Stomach (tissue), 9 donors: ENCODE measurements around the gene CYTH1. TPM values are rescaled to one million over a fixed set of nuclear protein-coding genes. Genes with fewer than 3 reads are reported as not detected.

Source experiments
- DNase-seq, 2 donors: peaks; one replicate each; pipeline versions ENCODE4 v3.0.0 to v3.0.0-alpha.2; 2013 to 2019
- H3K27ac ChIP-seq, 5 donors: fragments of 200-600 bp in 4 of 5; sonication (generic) in 4 of 5; one replicate each; pipeline ENCODE4 v1.5.1; 2013 to 2019; ENCODE audit warnings: mild to moderate bottlenecking in 1 of 5, moderate library complexity in 1 of 5
- H3K27me3 ChIP-seq, 3 donors: fragments of 200-600 bp; sonication (generic); one replicate each; pipeline ENCODE4 v1.5.1; 2017 to 2019; ENCODE audit warnings: mixed run types in 1 of 3
- H3K36me3 ChIP-seq, 4 donors: fragments of 200-600 bp; sonication (generic); 1 replicate in 3 of 4; 2 replicates in 1 of 4; pipeline ENCODE4 v1.5.1; 2016 to 2019
- H3K4me1 ChIP-seq, 4 donors: fragments of 200-600 bp; sonication (generic); one replicate each; pipeline ENCODE4 v1.5.1; 2016 to 2019
- H3K4me3 ChIP-seq, 4 donors: fragments of 200-600 bp; sonication (generic) in 3 of 4; one replicate each; pipeline ENCODE4 v1.5.1; 2016 to 2019; ENCODE audit warnings: mild to moderate bottlenecking in 1 of 4
- H3K9me3 ChIP-seq, 4 donors: fragments of 200-600 bp; sonication (generic); one replicate each; pipeline ENCODE4 v1.5.1; 2016 to 2019
- CTCF ChIP-seq, 7 experiments: fragments of 450-650 bp in 4 of 7; fragments of 200-600 bp in 3 of 7; sonication (generic) in 3 of 7; IDR thresholded peaks; one replicate each; pipeline ENCODE4 v1.5.1; 2016 to 2019; ENCODE audit warnings: antibody characterized with exemption in 7 of 7, control low read depth in 2 of 7, mild to moderate bottlenecking in 1 of 7
- EP300 ChIP-seq: sonication (generic); formaldehyde crosslinking; IDR thresholded peaks from one replicate; pipeline ENCODE4 v1.6.1; 2017; ENCODE audit warnings: antibody characterized with exemption
- POLR2A ChIP-seq, 4 donors: fragments of 450-650 bp; IDR thresholded peaks; one replicate each; pipeline ENCODE4 v1.6.1; 2016; ENCODE audit warnings: antibody characterized with exemption in 4 of 4, control low read depth in 2 of 4, mild to moderate bottlenecking in 1 of 4, moderate library complexity in 1 of 4
- POLR2AphosphoS5 ChIP-seq, 3 donors: sonication (generic); formaldehyde crosslinking; IDR thresholded peaks; one replicate each; pipeline ENCODE4 v1.6.1; 2016; ENCODE audit warnings: antibody characterized with exemption in 3 of 3
- WGBS, 5 donors: extraction: QIAGEN DNeasy Blood & Tissue Kit in 3 of 5; methylation state at CpG; one replicate each; pipeline versions ENCODE4 v1.1.5 to v1.1.7; 2013 to 2018; 5-methylcytosine and 5-hydroxymethylcytosine counted together
- intact Hi-C: fragments of 100-400 bp; cut with DNase I; formaldehyde crosslinking; loops from one replicate; pipeline ENCODE4 v1.15.1; 2023; ENCODE audit warnings: low total_unique reads
- polyA plus RNA-seq, 3 donors: library from polyadenylated mRNA; stranded (reverse); fragments of 200-250 nt; gene quantifications; one replicate each; pipeline ENCODE4 v1.2.3, GENCODE V29; 2013
- total RNA-seq, 5 donors: library from RNA; depleted of rRNA; stranded (reverse); fragments of >200 nt; gene quantifications; one replicate each; pipeline versions ENCODE4 v1.1.0 to v1.2.3, GENCODE V29; 2014 to 2016
- donor health status: healthy with polysubstance abuse.
- donor health status: Bipolar disorder and iron deficiency.
- donor health status: healthy.

The CYTH1 gene
- total and polyA plus RNA-seq, 8 donors, result 29.6 to 137 (median 55.9) TPM

GRCh38 chr17:78697554-78698343, 84.3 kb downstream of the CYTH1 start:
- H3K4me3 ChIP-seq, result no peak overlapping the region
- H3K27me3 ChIP-seq, result no peaks in the 10 kb centered on the region
- no peak overlapping the region for H3K27ac ChIP-seq
- H3K9me3 ChIP-seq, result no peaks in the 10 kb centered on the region
- TF ChIP-seq EP300, result no peak
- TF ChIP-seq CTCF (IDR thresholded peaks at IDR 0.05), result no peak
- TF ChIP-seq POLR2AphosphoS5 (IDR thresholded peaks at IDR 0.05), result no peak
- no peak for TF ChIP-seq POLR2A (IDR thresholded peaks at IDR 0.05)
- H3K36me3 ChIP-seq, result peaks cover 73 to 100% (median 98%) of the 10 kb centered on the region in 4 donors
- no peaks in the 10 kb centered on the region for H3K4me1 ChIP-seq
- 91 to 96% (median 92%) methylated on average over 25 of the region's 25 CpGs for WGBS, 5 donors
- DNase-seq, result no peak
- intact Hi-C loops, result no loop called here

GRCh38 chr17:78697122-78697521, 85.0 kb downstream of the CYTH1 start:
- H3K9me3 ChIP-seq, result no peaks in the 10 kb centered on the region
- 87 to 95% (median 89%) methylated on average over 2 of the region's 2 CpGs for WGBS, 5 donors
- H3K36me3 ChIP-seq, result peaks cover 76 to 100% (median 99%) of the 10 kb centered on the region in 4 donors
- H3K27me3 ChIP-seq, result no peaks in the 10 kb centered on the region
- intact Hi-C loops, result no loop called here
- no peaks in the 10 kb centered on the region for H3K4me1 ChIP-seq
- H3K4me3 ChIP-seq, result no peak overlapping the region
- H3K27ac ChIP-seq, result no peak overlapping the region
- no peak for DNase-seq
- TF ChIP-seq POLR2AphosphoS5 (IDR thresholded peaks at IDR 0.05), result no peak
- no peak for TF ChIP-seq CTCF (IDR thresholded peaks at IDR 0.05)
- no peak for TF ChIP-seq EP300
- TF ChIP-seq POLR2A (IDR thresholded peaks at IDR 0.05), result no peak

- no peaks in the 10 kb centered on the region for H3K4me1 ChIP-seq
- intact Hi-C loops, result no loop called here
- TF ChIP-seq CTCF (IDR thresholded peaks at IDR 0.05) (no peak), EP300 (no peak), POLR2AphosphoS5 (IDR thresholded peaks at IDR 0.05) (no peak), POLR2A (IDR thresholded peaks at IDR 0.05) (no peak)
- H3K4me3 ChIP-seq, result no peak overlapping the region
- no peak overlapping the region for H3K27ac ChIP-seq
- H3K36me3 ChIP-seq, result peaks cover 70 to 100% (median 99%) of the 10 kb centered on the region in 4 donors
- DNase-seq, result no peak
- no peaks in the 10 kb centered on the region for H3K9me3 ChIP-seq
- 70 to 83% (median 79%) methylated on average over 10 of the region's 10 CpGs for WGBS, 5 donors
- no peaks in the 10 kb centered on the region for H3K27me3 ChIP-seq
Measured at GRCh38 chr17:78696016-78696982, 85.8 kb downstream of the CYTH1 start.

GRCh38 chr17:78694805-78695531, 87.1 kb downstream of the CYTH1 start:
- DNase-seq, result no peak
- H3K36me3 ChIP-seq, result peaks cover 58 to 100% (median 97%) of the 10 kb centered on the region in 4 donors
- no peaks in the 10 kb centered on the region for H3K9me3 ChIP-seq
- H3K4me1 ChIP-seq, result no peaks in the 10 kb centered on the region
- TF ChIP-seq POLR2A (IDR thresholded peaks at IDR 0.05) (no peak), EP300 (no peak), POLR2AphosphoS5 (IDR thresholded peaks at IDR 0.05) (no peak), CTCF (IDR thresholded peaks at IDR 0.05) (no peak)
- 91 to 94% (median 92%) methylated on average over 16 of the region's 16 CpGs for WGBS, 5 donors
- H3K4me3 ChIP-seq, result no peak overlapping the region
- intact Hi-C loops, result no loop called here
- no peak overlapping the region for H3K27ac ChIP-seq
- no peaks in the 10 kb centered on the region for H3K27me3 ChIP-seq
